Measurements from ENCODE around the gene ECE1. TPM values are rescaled to one million over a fixed set of nuclear protein-coding genes. Genes with fewer than 3 reads are reported as not detected.

Gene ECE1
- total and polyA plus RNA-seq, 2 of the 13 experiments (the other 11 are each of a cell fraction or from before 2014, with no cell fraction given) = 13.5 to 21.2 TPM

GRCh38 chr1:21333824-21334213, 43.6 kb upstream of the ECE1 start (continued):
- no peak for TF ChIP-seq ZBED4 (CRISPR knock-in tag; IDR thresholded peaks at IDR 0.05; ENCODE audit: borderline replicate concordance)
- no peak for TF ChIP-seq ZBTB21 (CRISPR knock-in tag; IDR thresholded peaks at IDR 0.05)
- no peak for TF ChIP-seq ZSCAN30 (CRISPR knock-in tag; IDR thresholded peaks at IDR 0.05)
- peak; percentile 79 for TF ChIP-seq ZMYM3 (CRISPR knock-in tag; IDR thresholded peaks at IDR 0.05)
- 0 out of 2 replicates have a peak, but pooled peaks have one; percentile 16 for TF ChIP-seq MED1 (CRISPR knock-in tag; IDR thresholded peaks at IDR 0.05)
- no peak for TF ChIP-seq ZSCAN21 (CRISPR knock-in tag; IDR thresholded peaks at IDR 0.05; ENCODE audit: borderline replicate concordance)
- no peak for TF ChIP-seq IRX3 (CRISPR knock-in tag; IDR thresholded peaks at IDR 0.05; ENCODE audit: borderline replicate concordance, low read depth)
- peak; percentile 86; the same call in 1 of the 2 replicates for TF ChIP-seq KDM1A (CRISPR knock-in tag; IDR thresholded peaks at IDR 0.05)
- TF ChIP-seq SMARCE1 (IDR thresholded peaks at IDR 0.05; ENCODE audit: borderline replicate concordance) = no peak
- TF ChIP-seq ZKSCAN1 (IDR thresholded peaks at IDR 0.05; ENCODE audit: low read length) = no peak
- no peak for TF ChIP-seq ZNF17 (CRISPR knock-in tag; IDR thresholded peaks at IDR 0.05)
- TF ChIP-seq MAFF (IDR thresholded peaks at IDR 0.05; ENCODE audit: low read depth, low read length) = no peak
- no peak for TF ChIP-seq HCFC1 (IDR thresholded peaks at IDR 0.05; ENCODE audit: low read depth, low read length)
- TF ChIP-seq ZNF883 (CRISPR knock-in tag; IDR thresholded peaks at IDR 0.05; ENCODE audit: not compliant biosample characterization) = no peak

Data from HepG2 (cell line).